Uterus (tissue), 4 donors: ENCODE data around the gene ZNF136. TPM values are rescaled to one million over a fixed set of nuclear protein-coding genes. Genes with fewer than 3 reads are reported as not detected.

Source experiments
- DNase-seq, 2 donors: peaks; one replicate each; pipeline ENCODE4 v3.0.0-alpha.2; 2019 to 2020
- H3K27ac ChIP-seq, 2 donors: fragments of 200-600 bp; sonication (generic); 1 replicate in 1 of 2; 2 replicates in 1 of 2; pipeline ENCODE4 v1.5.1; 2016 to 2018
- H3K27me3 ChIP-seq, 2 donors: fragments of 200-600 bp; sonication (generic); one replicate each; pipeline ENCODE4 v1.5.1; 2018 to 2019; ENCODE audit warnings: control low read depth in 1 of 2
- H3K36me3 ChIP-seq, 2 donors: fragments of 200-600 bp; sonication (generic); one replicate each; pipeline ENCODE4 v1.5.1; 2019; ENCODE audit warnings: control low read depth in 1 of 2
- H3K4me1 ChIP-seq, 2 donors: fragments of 200-600 bp; sonication (generic); one replicate each; pipeline ENCODE4 v1.5.1; 2018 to 2019; ENCODE audit warnings: control low read depth in 1 of 2
- H3K4me3 ChIP-seq, 2 donors: fragments of 200-600 bp; sonication (generic); 1 replicate in 1 of 2; 2 replicates in 1 of 2; pipeline ENCODE4 v1.5.1; 2018 to 2019; ENCODE audit warnings: mild to moderate bottlenecking in 1 of 2
- H3K9me3 ChIP-seq, 2 donors: fragments of 200-600 bp; sonication (generic); one replicate each; pipeline ENCODE4 v1.5.1; 2019; ENCODE audit warnings: control low read depth in 1 of 2
- CTCF ChIP-seq, 4 experiments: fragments of 200-600 bp in 2 of 4; fragments of 450-650 bp in 2 of 4; sonication (generic) in 2 of 4; IDR thresholded peaks; one replicate each; pipeline ENCODE4 v1.5.1; 2016 to 2019; ENCODE audit warnings: antibody characterized with exemption in 4 of 4, mild to moderate bottlenecking in 2 of 4, moderate library complexity in 1 of 4
- POLR2A ChIP-seq, 2 donors: fragments of 450-650 bp; IDR thresholded peaks; one replicate each; pipeline ENCODE4 v1.6.1; 2016; ENCODE audit warnings: antibody characterized with exemption in 2 of 2, mild to moderate bottlenecking in 1 of 2, moderate library complexity in 1 of 2
- intact Hi-C: fragments of 100-400 bp; cut with DNase I; formaldehyde crosslinking; loops from one replicate; pipeline ENCODE4 v1.15.1; 2023; ENCODE audit warnings: low total_unique reads
- total RNA-seq, 4 donors: library from RNA; depleted of rRNA in 3 of 4; stranded (reverse); fragments of >200 nt in 3 of 4; gene quantifications; one replicate each; pipeline versions ENCODE4 v1.1.0 to v1.2.4, GENCODE V29; 2014 to 2023
- donor health status: DM: yes; HTN: yes; CAD: no.

The ZNF136 gene
- total RNA-seq, 4 donors from 2014 or later = 2.1 to 31.7 (median 13.0) TPM

GRCh38 chr19:12224676-12225075, 61.8 kb downstream of the ZNF136 start:
- intact Hi-C loops = no loop called here
- Histone ChIP-seq H3K27me3 (no peaks in the 10 kb centered on the region), H3K36me3 (no peaks in the 10 kb centered on the region)

GRCh38 chr19:12229990-12230389, 67.1 kb downstream of the ZNF136 start:
- Histone ChIP-seq H3K36me3 (no peaks in the 10 kb centered on the region), H3K27me3 (no peaks in the 10 kb centered on the region), H3K9me3 (peaks cover 0 to 5% of the 10 kb centered on the region in 2 donors), H3K4me1 (no peaks in the 10 kb centered on the region), H3K27ac (no peak overlapping the region), H3K4me3 (no peak overlapping the region)
- intact Hi-C loops = no loop called here
- DNase-seq = no peak
- no peak for TF ChIP-seq CTCF (IDR thresholded peaks at IDR 0.05)
- TF ChIP-seq POLR2A (IDR thresholded peaks at IDR 0.05) = no peak

More at GRCh38 chr19:12224676-12225075, 61.8 kb downstream of the ZNF136 start:
- Histone ChIP-seq H3K9me3 (peaks cover 0 to 4% of the 10 kb centered on the region in 2 donors), H3K4me1 (no peaks in the 10 kb centered on the region), H3K27ac (no peak overlapping the region), H3K4me3 (no peak overlapping the region)
- TF ChIP-seq POLR2A (IDR thresholded peaks at IDR 0.05) (no peak), CTCF (IDR thresholded peaks at IDR 0.05) (no peak)
- DNase-seq = no peak

- TF ChIP-seq POLR2A (IDR thresholded peaks at IDR 0.05) (no peak), CTCF (IDR thresholded peaks at IDR 0.05) (no peak)
- no peaks in the 10 kb centered on the region for H3K36me3 ChIP-seq
- H3K4me3 ChIP-seq = no peak overlapping the region
- no peaks in the 10 kb centered on the region for H3K4me1 ChIP-seq
- no peak overlapping the region for H3K27ac ChIP-seq
- no peak for DNase-seq
- H3K9me3 ChIP-seq = peaks cover 0 to 5% of the 10 kb centered on the region in 2 donors
- H3K27me3 ChIP-seq = no peaks in the 10 kb centered on the region
- intact Hi-C loops = no loop called here
Observed at GRCh38 chr19:12230751-12231733, 68.1 kb downstream of the ZNF136 start.

GRCh38 chr19:12232961-12233360, 70.1 kb downstream of the ZNF136 start:
- Histone ChIP-seq H3K4me1 (no peaks in the 10 kb centered on the region), H3K36me3 (no peaks in the 10 kb centered on the region), H3K4me3 (no peak overlapping the region), H3K9me3 (peaks cover 0 to 5% of the 10 kb centered on the region in 2 donors), H3K27ac (no peak overlapping the region), H3K27me3 (no peaks in the 10 kb centered on the region)
- no peak for DNase-seq
- TF ChIP-seq POLR2A (IDR thresholded peaks at IDR 0.05) (no peak), CTCF (IDR thresholded peaks at IDR 0.05) (no peak)
- intact Hi-C loops = no loop called here

- intact Hi-C loops = no loop called here
- H3K36me3 ChIP-seq = no peaks in the 10 kb centered on the region
- no peaks in the 10 kb centered on the region for H3K27me3 ChIP-seq
Observed at GRCh38 chr19:12237143-12237839, 74.4 kb downstream of the ZNF136 start.

More at GRCh38 chr19:12237143-12237839, 74.4 kb downstream of the ZNF136 start:
- TF ChIP-seq POLR2A (IDR thresholded peaks at IDR 0.05) (no peak), CTCF (IDR thresholded peaks at IDR 0.05) (no peak)
- Histone ChIP-seq H3K4me3 (no peak overlapping the region), H3K4me1 (no peaks in the 10 kb centered on the region), H3K27ac (no peak overlapping the region), H3K9me3 (no peaks in the 10 kb centered on the region)
- DNase-seq = no peak
